GM18867 (cell line): ENCODE data around the gene SLC27A3.
"Not testable (repeated sequence)": the region's sequence is repeated elsewhere in the genome, so short reads cannot be mapped to it uniquely, and the experiment has no call there.

Experiments
- ATAC-seq: cut with Tn5 transposase; IDR thresholded peaks from one replicate; pipeline ENCODE4 v1.9.1; 2021; ENCODE audit warnings: mild to moderate bottlenecking, moderate library complexity; ENCODE audit not compliant: unreplicated experiment

The SLC27A3 gene

GRCh38 chr1:153763365-153764225 is 11.6 kb upstream of the SLC27A3 start:
- ATAC-seq: no peak

- ATAC-seq: no peak
These were observed 10.9 kb upstream of the SLC27A3 start for GRCh38 chr1:153764310-153764709.

GRCh38 chr1:153766663-153767062 is 8.5 kb upstream of the SLC27A3 start:
- ATAC-seq: not testable (repeated sequence)

GRCh38 chr1:153767519-153767918 is 7.7 kb upstream of the SLC27A3 start:
- no peak for ATAC-seq

- no peak for ATAC-seq
These were observed 6.7 kb upstream of the SLC27A3 start for GRCh38 chr1:153768316-153769181.

- ATAC-seq: no peak
These were observed 6.0 kb upstream of the SLC27A3 start for GRCh38 chr1:153769221-153769620.

GRCh38 chr1:153770797-153771196 is 4.4 kb upstream of the SLC27A3 start:
- no peak for ATAC-seq

GRCh38 chr1:153771261-153771660 is 3.9 kb upstream of the SLC27A3 start:
- ATAC-seq: no peak

- no peak for ATAC-seq
These were observed 3.2 kb upstream of the SLC27A3 start for GRCh38 chr1:153771841-153772593.

GRCh38 chr1:153773096-153773921 is 1.9 kb upstream of the SLC27A3 start:
- ATAC-seq: no peak

- ATAC-seq: no peak
These were observed 1.1 kb upstream of the SLC27A3 start for GRCh38 chr1:153774026-153774595.

- peak; percentile 63 for ATAC-seq
These were observed 486 bp downstream of the SLC27A3 start for GRCh38 chr1:153775458-153776327.

GRCh38 chr1:153776352-153776751 is 1.1 kb downstream of the SLC27A3 start:
- no peak for ATAC-seq

- ATAC-seq: no peak
These were observed 1.7 kb downstream of the SLC27A3 start for GRCh38 chr1:153776845-153777370.

- ATAC-seq: no peak
These were observed 2.4 kb downstream of the SLC27A3 start for GRCh38 chr1:153777648-153778047.

- no peak for ATAC-seq
These were observed 3.0 kb downstream of the SLC27A3 start for GRCh38 chr1:153778051-153778823.

- ATAC-seq: no peak
These were observed 3.8 kb downstream of the SLC27A3 start for GRCh38 chr1:153778824-153779519.
